HG03045 (cell line): Measurements from ENCODE around the gene SERGEF.
A peak's percentile ranks its signal among the peaks of the same experiment; 100 is the strongest.

ENCODE experiments used
- ATAC-seq: cut with Tn5 transposase; IDR thresholded peaks from one replicate; pipeline ENCODE4 v1.9.1; 2021; ENCODE audit warnings: mild to moderate bottlenecking, moderate library complexity; ENCODE audit not compliant: unreplicated experiment

Gene SERGEF

DNA sequence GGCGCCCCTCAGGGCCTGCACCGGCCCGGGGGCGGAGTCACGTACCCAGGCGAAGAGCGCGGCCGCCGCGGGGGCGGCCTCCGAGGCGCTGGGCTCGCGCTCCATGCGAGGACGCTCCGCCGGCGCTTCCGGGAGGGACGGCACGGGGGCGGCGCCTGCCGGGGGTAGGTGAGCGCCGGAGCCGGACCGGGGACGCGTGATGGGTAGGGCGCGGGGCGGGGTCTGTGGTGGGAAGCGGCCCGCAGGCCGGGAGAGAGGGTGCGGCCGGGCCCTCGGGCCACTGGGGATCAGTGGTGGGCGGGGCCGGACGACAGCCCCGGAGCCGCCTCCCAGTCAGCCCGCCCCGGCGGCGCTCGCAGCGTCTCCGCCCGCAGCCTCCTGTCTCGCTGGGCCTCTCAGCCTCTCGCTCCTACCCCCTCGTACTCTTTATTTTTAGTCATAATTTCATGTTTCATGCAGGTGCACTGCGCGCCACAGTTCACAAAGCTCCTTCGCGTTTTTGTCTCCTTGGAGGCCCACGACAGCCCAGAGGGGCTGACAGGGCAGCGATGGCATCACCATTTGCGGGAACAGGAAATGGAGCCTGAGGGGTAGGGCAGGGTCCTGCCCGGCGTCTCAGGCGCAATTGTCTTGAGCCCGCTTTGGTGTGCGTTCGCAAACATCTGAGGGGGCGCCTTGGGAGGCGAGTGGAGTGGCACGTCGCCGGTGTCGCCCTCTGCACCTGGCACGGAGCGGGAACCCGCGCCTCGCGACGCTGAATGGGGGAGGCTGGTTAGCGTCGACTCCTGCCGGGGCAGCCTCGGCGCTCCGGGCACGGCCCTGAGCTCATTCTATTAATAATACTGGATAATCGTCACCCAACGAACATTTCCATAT is at the start of gene SERGEF:
SERGEF (minus strand) TSS at position 142 of the 876 bp plus-strand sequence; CDS start at position 105, 37 bp downstream.
- peak; percentile 97 for ATAC-seq

- ATAC-seq, result no peak
Measured at GRCh38 chr11:18061351-18061750, 48.5 kb upstream of the SERGEF start.

DNA sequence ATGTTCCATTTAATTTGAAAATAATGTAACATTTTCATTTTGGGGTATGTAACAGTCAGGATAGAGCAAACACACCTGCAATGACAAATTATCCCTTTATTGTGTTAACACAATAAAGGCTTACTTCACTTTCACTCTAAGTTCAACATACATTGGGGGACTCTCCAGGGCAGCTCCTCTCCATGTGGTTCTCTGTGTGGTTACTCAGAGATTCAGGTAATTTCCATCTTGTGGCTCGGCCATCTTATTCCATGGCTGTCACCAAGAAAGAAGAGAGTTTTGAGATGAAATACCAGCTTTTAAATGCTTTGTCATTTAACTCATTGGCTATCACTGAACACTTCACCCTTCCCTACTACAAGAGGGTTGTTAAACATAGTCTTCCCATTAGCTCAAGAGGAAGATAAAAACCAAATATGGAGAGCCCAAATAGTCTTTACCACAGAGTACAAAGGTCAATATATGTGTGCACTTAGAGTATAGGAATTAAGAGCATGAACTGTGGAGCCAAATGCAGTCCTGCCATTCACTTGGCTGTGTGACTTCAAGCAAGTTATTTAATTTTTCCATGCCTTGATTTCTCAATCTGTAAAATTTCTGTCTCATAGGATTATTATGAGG is 43.8 kb upstream of the SERGEF start:
- ATAC-seq, result no peak

DNA sequence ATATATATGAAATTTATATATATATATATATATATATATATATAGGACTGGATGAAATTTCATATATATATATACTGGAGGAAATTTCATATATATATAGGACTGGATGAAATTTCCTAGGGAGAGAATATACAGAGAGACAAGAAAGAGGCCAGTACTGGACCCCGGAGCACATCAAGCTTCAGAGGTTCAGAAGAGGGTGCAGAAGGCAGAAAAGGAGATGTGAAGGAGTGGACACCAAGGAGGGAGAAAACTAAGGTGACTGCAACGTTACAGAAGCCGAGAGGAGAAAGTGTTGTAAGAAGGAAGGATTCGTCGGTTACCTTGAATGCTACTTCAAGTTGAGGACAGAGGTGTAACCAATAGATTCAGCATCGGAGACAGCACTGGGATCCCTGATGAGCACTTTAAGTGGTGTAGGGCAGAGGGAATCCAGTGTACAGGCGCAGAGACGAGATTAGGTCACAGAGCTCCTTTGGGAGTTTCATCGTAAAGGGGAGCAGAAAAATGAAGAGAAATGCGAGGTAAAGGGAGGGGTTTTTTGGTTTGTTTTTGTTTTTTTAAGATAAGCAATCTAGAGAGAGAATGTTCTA is 41.8 kb upstream of the SERGEF start:
- ATAC-seq, result no peak

DNA sequence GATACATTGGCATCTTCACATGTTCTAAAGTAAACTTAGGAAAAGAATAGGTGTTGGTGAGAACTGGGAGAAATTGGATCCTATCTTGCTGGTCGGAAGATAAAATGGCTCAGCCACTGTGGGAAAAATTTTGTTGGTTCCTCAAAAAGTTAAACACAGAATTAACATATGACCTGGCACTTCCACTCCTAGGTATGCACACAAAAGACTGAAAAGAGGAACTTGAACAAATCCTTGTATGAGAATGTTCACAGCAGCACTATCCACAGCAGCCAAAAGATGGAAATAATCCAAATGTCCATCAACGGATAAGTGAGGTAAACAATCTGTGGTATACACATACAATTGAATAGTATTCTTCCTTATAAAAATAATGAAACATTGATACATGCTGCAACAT is 38.0 kb upstream of the SERGEF start:
- no peak for ATAC-seq

DNA sequence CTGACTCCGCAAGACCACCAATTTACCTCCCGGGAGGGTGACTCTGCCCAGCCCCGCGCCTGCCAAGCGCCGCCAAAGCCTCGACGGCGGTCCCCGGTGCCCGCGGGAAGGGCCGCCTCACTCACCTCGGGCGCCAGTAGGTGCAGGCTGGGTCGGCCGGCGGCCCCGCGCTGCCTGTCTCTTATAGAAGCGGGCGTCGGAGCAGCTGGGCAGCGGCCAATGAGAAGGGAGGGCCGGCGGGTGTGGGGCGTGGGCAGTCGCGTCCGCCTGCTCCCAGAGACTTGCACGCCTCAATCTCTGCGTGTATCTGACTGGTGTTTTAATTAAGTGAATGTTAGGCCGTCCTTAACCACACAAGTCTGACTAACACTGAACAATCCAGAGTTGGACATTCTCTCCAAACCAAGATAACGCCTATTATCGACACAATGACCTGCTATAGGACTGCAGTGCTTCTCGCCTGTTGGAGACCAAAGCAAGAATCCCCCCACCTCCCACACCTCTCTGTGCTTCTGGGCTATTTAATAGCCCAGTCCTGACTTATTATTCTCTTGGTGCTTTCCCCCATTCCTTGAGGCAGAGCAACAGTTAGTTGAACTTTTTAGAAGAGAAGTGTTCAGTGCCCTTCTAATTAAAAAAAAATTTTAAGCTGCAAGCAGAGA is 33.4 kb upstream of the SERGEF start, which contains the start of gene TPH1:
TPH1 (minus strand) TSS at position 154 of the 662 bp plus-strand sequence. CDS start 5,507 bp downstream, outside the sequence.
- no peak for ATAC-seq

DNA sequence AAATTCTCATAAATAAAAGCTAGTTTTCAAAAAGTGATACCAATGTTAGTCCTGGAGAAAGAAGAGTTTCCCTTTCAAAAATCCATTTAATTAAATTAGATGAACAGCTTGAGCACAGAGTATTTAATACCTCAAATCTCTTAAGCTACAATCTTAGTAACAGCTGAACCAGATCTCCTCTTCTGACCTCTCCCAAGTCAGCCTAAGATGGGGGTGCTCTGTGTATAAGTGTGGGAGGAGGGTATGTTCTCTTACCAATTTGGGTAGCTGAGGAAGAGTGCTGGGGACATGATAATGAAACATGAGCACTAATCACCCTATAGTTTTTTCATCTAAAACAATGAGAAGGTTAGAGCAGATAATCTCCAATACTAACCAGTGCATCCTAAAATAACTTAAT is 23.6 kb upstream of the SERGEF start:
- no peak for ATAC-seq

GRCh38 chr11:18027475-18027874 is 14.6 kb upstream of the SERGEF start:
- no peak for ATAC-seq

DNA sequence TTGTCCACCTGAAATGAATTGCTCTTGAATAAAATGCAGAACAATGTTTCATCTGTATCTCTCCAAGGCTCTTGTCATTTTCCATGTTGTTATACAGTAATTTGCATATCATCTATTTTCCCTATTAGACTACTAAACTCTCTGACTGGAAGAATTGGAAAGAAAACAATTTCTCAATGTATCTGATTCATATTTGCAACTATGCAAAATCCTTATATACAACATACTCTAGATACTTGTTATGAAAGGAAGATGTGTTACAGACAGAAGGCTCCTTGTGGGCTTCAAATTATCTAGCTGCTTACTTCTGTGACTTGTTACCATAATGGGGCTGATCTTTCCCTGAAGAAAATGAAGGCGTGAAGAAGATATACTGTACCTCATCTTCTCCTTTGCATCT is 9.6 kb upstream of the SERGEF start:
- ATAC-seq, result no peak

DNA sequence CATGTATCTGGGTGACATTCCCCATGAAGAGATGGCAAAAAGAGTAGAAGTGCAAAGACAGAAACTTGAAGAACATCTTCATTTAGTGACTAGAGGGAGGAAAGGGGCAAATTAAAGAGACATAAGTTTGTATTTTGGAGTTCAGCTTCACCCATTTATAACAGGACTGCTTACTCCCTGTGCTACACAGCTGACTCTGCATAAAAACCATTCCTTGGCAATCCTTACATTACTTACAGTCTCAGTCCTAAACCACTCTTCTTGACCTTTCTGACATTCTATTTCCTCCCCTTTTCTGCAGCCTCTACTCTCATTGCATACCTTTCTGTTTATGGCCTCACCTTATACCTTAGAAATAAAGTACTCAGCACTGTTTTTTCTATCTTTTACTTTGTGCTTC is 6.8 kb upstream of the SERGEF start:
- no peak for ATAC-seq

- ATAC-seq, result no peak
Measured at GRCh38 chr11:18016789-18017188, 3.9 kb upstream of the SERGEF start.

DNA sequence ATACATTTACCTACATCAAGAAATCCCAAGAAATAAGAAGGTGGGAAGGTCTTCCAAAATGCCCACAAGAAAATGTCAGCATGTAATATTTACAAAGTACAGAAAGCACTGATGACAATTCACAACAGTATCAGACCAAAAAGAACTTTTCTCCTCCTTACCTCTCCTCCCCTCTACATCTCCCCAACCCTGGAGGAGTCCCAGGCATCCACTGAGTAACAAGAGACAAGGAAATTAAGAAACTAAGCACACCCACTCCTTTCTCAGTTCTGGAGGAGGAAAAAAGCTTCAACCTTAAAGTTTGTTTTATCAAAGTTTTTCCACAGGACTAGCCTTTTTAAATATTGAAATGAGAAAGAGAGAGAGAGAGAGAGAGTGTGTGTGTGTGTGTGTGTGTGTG is 2.0 kb upstream of the SERGEF start:
- no peak for ATAC-seq

DNA sequence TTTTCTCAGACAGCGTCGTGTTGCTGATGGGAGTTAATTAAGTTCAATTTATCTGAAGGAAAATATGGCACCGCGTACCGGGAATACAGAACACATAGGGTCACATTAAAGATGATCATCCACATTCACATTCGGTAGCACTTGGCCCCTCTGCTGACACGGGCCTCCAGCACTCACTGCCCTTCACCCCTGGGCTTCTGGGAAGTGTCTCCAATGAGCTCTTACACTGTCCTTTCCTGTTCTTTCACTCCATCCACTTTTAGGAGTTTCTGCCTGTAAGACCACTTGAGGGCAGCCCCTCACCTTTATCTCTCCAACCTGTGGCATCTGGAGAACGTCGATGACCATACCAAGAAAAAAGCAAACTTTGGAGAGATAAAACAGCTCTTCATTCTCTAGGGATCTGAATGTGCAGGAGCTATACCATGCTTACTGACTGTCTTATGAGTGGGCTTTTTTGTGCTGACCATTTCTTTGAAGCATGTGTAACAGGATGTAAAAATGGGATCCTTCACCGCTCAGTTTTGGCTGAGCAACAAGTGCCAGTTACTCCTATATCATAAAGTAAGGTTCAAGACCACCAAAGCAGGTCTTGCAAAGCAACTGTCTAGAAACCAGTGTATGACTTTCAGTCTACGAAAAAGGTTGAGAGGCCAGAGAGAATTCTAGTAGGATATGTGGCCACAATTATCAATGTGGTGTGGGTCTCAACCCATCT is 1.1 kb upstream of the SERGEF start:
- ATAC-seq, result no peak

- ATAC-seq, result peak; percentile 13
Measured at GRCh38 chr11:18012122-18012905, 533 bp downstream of the SERGEF start.

GRCh38 chr11:18011633-18012032 is 1.2 kb downstream of the SERGEF start:
- no peak for ATAC-seq

DNA sequence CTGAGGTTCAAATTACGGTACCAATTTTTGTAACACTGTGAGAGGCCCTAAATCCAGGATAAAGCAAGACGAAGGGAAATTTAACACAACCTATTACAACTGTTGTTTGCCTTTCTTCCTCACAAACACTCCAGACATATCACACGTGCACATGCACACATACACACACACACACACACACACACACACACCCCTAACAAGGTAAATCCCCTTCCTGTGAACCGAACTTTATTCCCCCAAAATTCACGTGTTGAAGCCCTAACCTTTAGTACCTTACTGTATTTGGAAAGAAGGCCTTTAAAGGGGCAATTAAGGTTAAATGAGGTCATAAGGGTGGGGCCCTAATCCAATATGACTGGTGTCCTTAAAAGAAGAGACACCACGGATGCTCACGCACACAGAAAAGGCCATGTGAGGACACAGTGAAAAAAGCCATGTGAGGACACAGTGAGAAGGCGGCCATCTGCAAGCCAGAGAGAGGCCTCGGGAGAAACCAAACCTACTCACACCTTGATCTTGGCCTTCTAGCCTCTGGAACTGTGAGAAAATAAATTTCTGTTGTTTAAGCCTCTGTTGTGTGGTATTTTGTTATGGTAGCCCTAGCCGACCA is 1.8 kb downstream of the SERGEF start:
- ATAC-seq, result no peak

DNA sequence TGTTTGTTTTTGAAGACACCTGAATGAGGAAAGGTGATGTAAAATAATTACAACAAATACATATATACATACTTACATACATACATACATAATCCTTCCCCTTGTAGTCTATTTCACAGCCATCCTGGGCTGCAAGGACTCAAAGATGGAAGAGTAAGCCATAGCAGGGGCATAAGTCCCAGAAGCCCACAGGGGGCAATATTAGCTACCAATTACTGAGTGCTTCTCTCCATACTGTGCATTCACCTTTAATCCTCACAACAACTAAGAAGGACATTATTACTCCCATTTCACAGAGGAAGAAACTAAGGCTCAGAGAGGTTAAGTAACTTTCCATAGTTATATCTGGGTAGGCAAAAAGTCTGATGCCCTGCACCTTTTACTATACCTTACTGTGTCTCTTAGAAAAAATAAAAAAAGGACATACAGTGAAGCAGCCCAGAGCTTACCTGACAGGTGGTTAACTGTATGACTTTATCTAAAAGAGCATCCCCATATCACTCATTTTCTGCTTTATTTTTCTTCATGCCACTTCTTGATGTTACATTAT is 2.7 kb downstream of the SERGEF start:
- ATAC-seq, result no peak

GRCh38 chr11:18005376-18006129 is 7.3 kb downstream of the SERGEF start:
- ATAC-seq, result no peak
